BE2C (cell line): ENCODE measurements around the gene DPYD.

Experiments used
- DNase-seq: peaks from one replicate; pipeline ENCODE4 v3.0.0-alpha.2; 2020
- H3K27me3 ChIP-seq: fragments of 250-450 bp; sonication (Bioruptor Pico); 2 replicates; pipeline ENCODE4 v1.5.1; 2020; ENCODE audit warnings: mild to moderate bottlenecking
- H3K36me3 ChIP-seq: fragments of 250-450 bp; sonication (Bioruptor Pico); 2 replicates; pipeline ENCODE4 v1.5.1; 2020; ENCODE audit warnings: mild to moderate bottlenecking
- H3K4me1 ChIP-seq: fragments of 250-450 bp; sonication (Bioruptor Pico); 2 replicates; pipeline ENCODE4 v1.5.1; 2020
- H3K4me3 ChIP-seq: 2 replicates; pipeline ENCODE4 v1.5.1; 2011; ENCODE audit warnings: low read depth, low read length
- H3K9me3 ChIP-seq: fragments of 250-450 bp; sonication (Bioruptor Pico); 2 replicates; pipeline ENCODE4 v1.5.1; 2020
- CTCF ChIP-seq: IDR thresholded peaks from 2 replicates; pipeline ENCODE4 v1.5.1; 2012; ENCODE audit warnings: mild to moderate bottlenecking, low read depth, low read length

DPYD gene

GRCh38 chr1:97114842-97115241 lies 806.0 kb downstream of the DPYD start:
- no peaks in the 10 kb centered on the region for H3K27me3 ChIP-seq
- no peak for DNase-seq
- H3K9me3 ChIP-seq = no peaks in the 10 kb centered on the region
- H3K4me1 ChIP-seq = no peaks in the 10 kb centered on the region; the same call in 1 of the 2 replicates
- TF ChIP-seq CTCF = no peak
- H3K4me3 ChIP-seq = no peak overlapping the region
- H3K36me3 ChIP-seq = no peaks in the 10 kb centered on the region

DNA sequence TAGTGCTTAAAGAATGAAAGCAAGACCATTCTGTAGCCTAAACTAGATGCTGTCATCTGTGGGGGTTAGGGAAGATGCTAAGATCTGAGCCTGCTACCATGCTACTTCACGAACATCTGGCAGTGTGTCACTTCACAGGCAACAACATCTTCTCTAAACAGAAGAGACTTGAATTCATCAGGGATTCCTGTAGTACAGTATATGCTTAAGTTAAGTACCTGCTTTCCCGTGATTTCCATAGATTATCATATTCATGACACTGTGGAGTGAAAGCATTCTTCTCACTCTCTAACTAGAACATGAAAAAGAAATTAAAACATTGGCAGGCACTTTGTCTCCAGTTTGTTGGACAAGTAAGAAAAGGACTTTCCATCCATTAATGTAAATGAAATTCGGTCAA lies 808.4 kb downstream of the DPYD start:
- no peak for TF ChIP-seq CTCF
- Histone ChIP-seq H3K27me3 (no peaks in the 10 kb centered on the region), H3K4me3 (no peak overlapping the region), H3K4me1 (no peaks in the 10 kb centered on the region; the same call in 1 of the 2 replicates), H3K9me3 (no peaks in the 10 kb centered on the region), H3K36me3 (no peaks in the 10 kb centered on the region)
- DNase-seq = no peak

GRCh38 chr1:97108179-97108578 lies 812.7 kb downstream of the DPYD start:
- H3K27me3 ChIP-seq = no peaks in the 10 kb centered on the region
- no peaks in the 10 kb centered on the region for H3K36me3 ChIP-seq
- DNase-seq = no peak
- no peak overlapping the region for H3K4me3 ChIP-seq
- TF ChIP-seq CTCF = no peak
- H3K9me3 ChIP-seq = no peaks in the 10 kb centered on the region
- peaks cover 9% of the 10 kb centered on the region for H3K4me1 ChIP-seq

DNA sequence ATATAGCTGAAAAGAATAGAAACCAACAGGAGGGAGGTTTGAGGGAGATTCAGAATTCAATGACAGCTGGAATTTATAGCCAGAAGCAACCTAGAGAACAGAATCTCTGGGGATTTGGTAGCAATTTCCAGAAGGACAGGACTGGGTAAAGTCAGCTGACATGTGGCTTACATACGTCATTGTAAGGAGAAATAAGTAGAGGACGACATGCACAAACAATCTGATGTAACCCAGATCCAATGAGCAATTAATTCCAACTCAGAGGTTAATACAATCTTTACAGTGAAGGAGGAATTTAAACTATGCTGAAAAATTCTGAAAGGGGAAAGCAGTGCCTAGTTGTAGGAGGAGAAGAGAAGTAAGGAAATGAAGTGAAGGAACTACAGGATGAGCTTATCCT lies 815.3 kb downstream of the DPYD start:
- DNase-seq = no peak
- H3K36me3 ChIP-seq = no peaks in the 10 kb centered on the region
- no peaks in the 10 kb centered on the region for H3K27me3 ChIP-seq
- no peaks in the 10 kb centered on the region for H3K9me3 ChIP-seq
- no peak for TF ChIP-seq CTCF
- H3K4me3 ChIP-seq = no peak overlapping the region
- H3K4me1 ChIP-seq = peaks cover 9% of the 10 kb centered on the region

- TF ChIP-seq CTCF = no peak
- no peaks in the 10 kb centered on the region for H3K27me3 ChIP-seq
- H3K4me3 ChIP-seq = no peak overlapping the region
- H3K36me3 ChIP-seq = no peaks in the 10 kb centered on the region
- H3K4me1 ChIP-seq = peaks cover 9% of the 10 kb centered on the region
- H3K9me3 ChIP-seq = no peaks in the 10 kb centered on the region
- no peak for DNase-seq
Measured at GRCh38 chr1:97101509-97101908, 819.3 kb downstream of the DPYD start.

DNA sequence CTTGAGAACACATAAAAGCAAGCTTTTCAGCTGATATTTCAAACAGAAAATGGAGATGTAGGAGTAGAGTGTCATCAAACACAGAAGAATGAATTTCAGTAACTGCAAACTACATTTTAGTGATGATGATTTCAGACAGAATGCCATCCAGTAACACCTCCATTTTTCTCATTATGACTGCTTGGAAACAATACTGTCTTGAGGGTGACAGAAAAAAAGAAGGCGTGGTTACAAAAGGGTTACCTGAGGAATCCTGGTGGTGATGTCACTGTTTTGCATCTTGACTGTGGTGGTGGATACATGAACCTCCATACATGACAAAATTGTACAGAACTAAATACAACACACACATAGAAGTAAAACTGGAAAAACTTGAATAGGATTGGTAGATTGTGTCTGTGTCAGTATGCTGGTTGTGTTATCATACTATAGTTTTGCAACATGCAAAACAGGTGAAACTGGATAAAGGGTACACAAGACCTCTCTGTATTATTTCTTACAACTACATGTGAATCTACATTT lies 823.4 kb downstream of the DPYD start:
- TF ChIP-seq CTCF = no peak
- no peak for DNase-seq

More for the DNA sequence above, 823.4 kb downstream of the DPYD start:
- no peaks in the 10 kb centered on the region for H3K9me3 ChIP-seq
- no peaks in the 10 kb centered on the region for H3K36me3 ChIP-seq
- H3K27me3 ChIP-seq = no peaks in the 10 kb centered on the region
- no peak overlapping the region for H3K4me3 ChIP-seq
- no peaks in the 10 kb centered on the region for H3K4me1 ChIP-seq
